ENCODE results near the gene LANCL2. TPM values are rescaled to one million over a fixed set of nuclear protein-coding genes. Genes with fewer than 3 reads are reported as not detected.

Gene LANCL2
- total and polyA plus RNA-seq, 12 donors: 3.1 to 11.1 (median 8.6) TPM

DNA sequence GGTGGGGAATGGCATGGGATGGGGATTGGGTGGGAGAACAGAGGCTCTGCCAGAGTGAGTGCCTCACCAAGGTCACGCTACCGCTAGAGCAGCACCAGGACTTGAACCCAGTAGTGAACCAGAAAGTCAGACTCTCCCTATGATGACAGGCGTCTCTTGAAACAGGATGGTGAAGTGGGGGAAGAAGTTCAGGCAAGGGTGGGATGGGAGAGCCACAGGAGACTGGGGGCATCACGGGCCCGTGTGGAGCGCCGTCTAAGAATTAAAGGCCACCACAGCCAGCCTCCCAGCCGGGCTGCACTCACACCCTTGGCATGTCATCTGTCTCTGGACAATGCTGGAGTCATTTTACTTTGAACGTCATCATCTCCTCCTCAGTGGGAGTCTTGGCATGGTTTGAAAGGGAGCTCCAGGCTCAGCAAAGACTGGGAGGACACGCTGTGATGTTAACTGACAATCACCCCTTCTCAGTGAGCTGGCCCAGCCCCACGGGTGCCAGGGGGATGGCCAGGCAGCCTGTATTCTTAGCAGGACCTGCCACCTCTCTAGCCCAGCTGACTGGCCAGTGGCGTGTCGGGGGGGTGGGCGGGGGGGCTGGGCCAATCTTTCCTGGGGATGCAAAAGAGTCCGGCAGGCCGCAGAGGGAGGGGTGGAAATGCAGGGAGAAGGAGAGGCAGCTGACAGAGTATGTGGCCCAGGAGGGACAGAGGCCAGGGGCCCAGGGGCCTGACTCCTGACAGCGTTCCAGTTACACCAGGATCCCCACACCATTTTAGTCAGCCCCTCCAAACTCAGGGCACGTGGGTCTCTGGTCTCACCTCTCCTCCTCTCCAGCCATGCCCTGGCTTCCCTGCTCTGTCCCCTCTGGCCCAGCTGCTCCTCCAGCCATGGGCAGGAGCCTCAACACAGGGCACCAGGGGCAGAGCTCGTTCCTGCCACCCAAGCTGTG, 111.0 kb downstream of the LANCL2 start:
- WGBS, 2 donors: 85 to 90% methylated on average over 19 of the region's 19 CpGs
- ATAC-seq: peak in 2 of 8 donors; percentile 21 to 26
- intact Hi-C loops (cut with DNase I): no loop called here
- H3K4me3 ChIP-seq: no peak overlapping the region
- TF ChIP-seq, protein P1, sequence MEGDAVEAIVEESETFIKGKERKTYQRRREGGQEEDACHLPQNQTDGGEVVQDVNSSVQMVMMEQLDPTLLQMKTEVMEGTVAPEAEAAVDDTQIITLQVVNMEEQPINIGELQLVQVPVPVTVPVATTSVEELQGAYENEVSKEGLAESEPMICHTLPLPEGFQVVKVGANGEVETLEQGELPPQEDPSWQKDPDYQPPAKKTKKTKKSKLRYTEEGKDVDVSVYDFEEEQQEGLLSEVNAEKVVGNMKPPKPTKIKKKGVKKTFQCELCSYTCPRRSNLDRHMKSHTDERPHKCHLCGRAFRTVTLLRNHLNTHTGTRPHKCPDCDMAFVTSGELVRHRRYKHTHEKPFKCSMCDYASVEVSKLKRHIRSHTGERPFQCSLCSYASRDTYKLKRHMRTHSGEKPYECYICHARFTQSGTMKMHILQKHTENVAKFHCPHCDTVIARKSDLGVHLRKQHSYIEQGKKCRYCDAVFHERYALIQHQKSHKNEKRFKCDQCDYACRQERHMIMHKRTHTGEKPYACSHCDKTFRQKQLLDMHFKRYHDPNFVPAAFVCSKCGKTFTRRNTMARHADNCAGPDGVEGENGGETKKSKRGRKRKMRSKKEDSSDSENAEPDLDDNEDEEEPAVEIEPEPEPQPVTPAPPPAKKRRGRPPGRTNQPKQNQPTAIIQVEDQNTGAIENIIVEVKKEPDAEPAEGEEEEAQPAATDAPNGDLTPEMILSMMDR (IDR thresholded peaks at IDR 0.05): no peak
- peaks cover 0 to 24% (median 3%) of the 10 kb centered on the region in 9 donors for H3K4me1 ChIP-seq
- DNase-seq: no peak
- peaks cover 0 to 30% (median 0%) of the 10 kb centered on the region in 9 donors for H3K36me3 ChIP-seq
- H3K27me3 ChIP-seq: no peaks in the 10 kb centered on the region
- no peak overlapping the region for H3K27ac ChIP-seq
- H3K9me3 ChIP-seq: no peaks in the 10 kb centered on the region

DNA sequence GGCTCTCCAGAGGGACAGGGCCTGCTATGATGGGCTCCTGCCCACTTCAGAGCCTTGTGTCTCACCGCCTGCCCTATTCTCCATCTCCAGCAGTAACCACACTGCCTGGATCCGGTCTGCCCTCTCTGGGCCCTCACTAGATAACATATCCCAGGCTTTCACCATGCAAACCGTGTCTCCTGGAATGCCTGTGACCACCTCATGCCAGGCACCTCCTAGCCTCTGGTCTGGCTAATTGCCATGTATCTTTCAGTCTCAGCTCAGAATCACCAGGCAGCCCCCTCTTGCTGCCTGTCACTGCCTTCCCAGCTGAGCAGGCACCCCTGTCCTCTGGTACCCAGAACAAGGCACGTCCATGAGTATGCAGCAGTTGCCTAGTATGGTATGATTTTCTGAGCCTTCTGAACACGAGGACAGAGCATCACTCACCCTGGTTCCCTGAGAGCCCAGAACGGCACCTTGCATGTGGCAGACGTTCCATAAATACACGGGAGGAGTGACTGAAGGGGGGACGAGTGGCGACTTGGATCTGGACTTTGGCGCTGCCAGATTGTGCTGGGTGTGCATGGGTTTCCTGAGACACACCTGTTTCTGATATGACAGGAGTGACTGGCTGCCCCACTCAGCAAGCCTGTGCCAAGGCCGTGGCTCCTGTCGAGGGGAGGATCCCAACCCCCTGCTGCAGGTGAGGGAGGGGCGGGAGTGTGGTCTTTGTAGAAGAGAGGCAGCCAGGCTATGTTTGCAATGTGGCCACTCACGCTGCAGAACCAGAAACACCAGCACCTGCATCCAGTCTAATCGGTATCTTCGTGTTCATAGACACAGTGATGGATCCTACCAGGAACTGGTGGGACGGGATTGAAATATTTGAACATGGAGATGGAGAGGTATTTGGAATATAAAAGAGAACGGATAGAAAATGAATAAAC, 112.0 kb downstream of the LANCL2 start:
- Histone ChIP-seq H3K4me1 (peaks cover 0 to 24% (median 3%) of the 10 kb centered on the region in 9 donors), H3K4me3 (no peak overlapping the region), H3K27me3 (no peaks in the 10 kb centered on the region), H3K27ac (no peak overlapping the region), H3K9me3 (no peaks in the 10 kb centered on the region), H3K36me3 (peaks cover 0 to 30% (median 0%) of the 10 kb centered on the region in 9 donors)
- ATAC-seq (no peak), DNase-seq (no peak)
- TF ChIP-seq, protein P1 (IDR thresholded peaks at IDR 0.05): no peak
- WGBS, 2 donors: 86 to 93% methylated on average over 19 of the region's 19 CpGs
- intact Hi-C loops (cut with DNase I): no loop called here

DNA sequence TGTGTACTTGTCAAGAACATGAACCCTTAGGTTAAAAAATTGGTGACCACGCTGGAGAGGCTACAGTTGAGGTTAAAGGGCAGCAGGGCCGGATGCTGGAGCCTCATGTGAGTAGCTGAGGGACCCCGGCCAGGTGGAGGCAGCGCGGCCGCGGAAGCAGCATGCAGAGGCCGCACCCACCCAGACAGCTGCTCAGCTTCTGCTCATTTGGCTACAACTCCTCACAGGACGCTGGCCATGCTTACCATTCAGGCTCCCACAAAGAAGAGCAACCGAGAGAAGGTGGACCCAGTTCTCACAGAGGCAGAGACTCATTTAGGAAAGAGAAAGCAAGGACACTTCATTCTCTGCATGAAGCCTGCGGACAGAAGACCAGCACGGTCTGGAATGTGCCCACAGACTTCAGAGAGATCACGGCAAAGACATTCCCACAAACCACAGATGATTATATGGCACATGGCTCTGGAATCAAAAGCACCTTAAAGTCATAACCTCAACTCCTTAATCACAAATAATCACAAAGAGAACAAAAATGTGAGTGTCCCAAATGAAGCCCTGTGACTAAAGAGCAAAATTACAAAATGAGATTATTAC, 112.7 kb downstream of the LANCL2 start:
- no peaks in the 10 kb centered on the region for H3K9me3 ChIP-seq
- TF ChIP-seq, protein P1 (IDR thresholded peaks at IDR 0.05): no peak
- no peaks in the 10 kb centered on the region for H3K27me3 ChIP-seq
- WGBS, 2 donors: 73 to 77% methylated on average over 13 of the region's 13 CpGs
- peaks cover 0 to 30% (median 0%) of the 10 kb centered on the region in 9 donors for H3K36me3 ChIP-seq
- intact Hi-C loops (cut with DNase I): no loop called here
- no peak overlapping the region for H3K4me3 ChIP-seq
- DNase-seq (no peak), ATAC-seq (peak in 5 of 8 donors; percentile 17 to 54 (median 32))
- peaks cover 0 to 24% (median 3%) of the 10 kb centered on the region in 9 donors for H3K4me1 ChIP-seq
- H3K27ac ChIP-seq: no peak overlapping the region

DNA sequence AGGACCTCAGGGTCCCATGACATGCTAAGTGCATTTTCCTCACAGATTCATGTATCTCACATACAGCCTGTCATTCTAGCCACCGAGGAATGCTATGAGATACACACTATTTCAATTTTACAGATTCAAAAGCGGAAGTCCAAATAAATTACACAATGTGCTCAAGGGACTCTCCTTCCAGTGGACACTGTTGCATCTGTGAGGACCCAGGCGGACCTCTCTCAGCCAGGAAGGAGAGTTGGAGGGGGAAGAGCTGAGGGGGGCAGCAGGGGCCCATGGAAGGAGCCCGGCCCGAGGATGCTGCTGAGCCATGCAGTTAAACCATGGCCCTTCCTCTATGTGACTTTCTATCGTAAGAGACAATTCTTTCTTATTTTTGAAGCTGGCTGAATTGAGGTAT, 113.6 kb downstream of the LANCL2 start:
- intact Hi-C loops (cut with DNase I): no loop called here
- no peak for DNase-seq
- peak in 2 of 8 donors; percentile 24 to 43 for ATAC-seq
- Histone ChIP-seq H3K27ac (no peak overlapping the region), H3K9me3 (no peaks in the 10 kb centered on the region), H3K4me1 (peaks cover 0 to 24% (median 3%) of the 10 kb centered on the region in 9 donors), H3K36me3 (peaks cover 0 to 29% (median 0%) of the 10 kb centered on the region in 9 donors), H3K27me3 (no peaks in the 10 kb centered on the region), H3K4me3 (no peak overlapping the region)
- WGBS, 2 donors: 63 to 72% methylated on average over 6 of the region's 6 CpGs
- TF ChIP-seq, protein P1 (IDR thresholded peaks at IDR 0.05): no peak
